A549 (cell line): ENCODE measurements around the gene GRAP2. TPM values are rescaled to one million over a fixed set of nuclear protein-coding genes. Genes with fewer than 3 reads are reported as not detected.
"Not testable (repeated sequence)": the region's sequence is repeated elsewhere in the genome, so short reads cannot be mapped to it uniquely, and the experiment has no call there.

Source experiments
- ATAC-seq, 2 experiments: fragments of 200-7000 bp in 1 of 2; fragments of >200 bp in 1 of 2; cut with Nextera tagmentation in 1 of 2; cut with Tn5 transposase in 1 of 2; 3 replicates each; pipeline versions ENCODE4 v1.8.0 to v1.9.1; 2018 to 2020; ENCODE audit warnings: mild to moderate bottlenecking in 1 of 2, moderate library complexity in 1 of 2
- CTCF ChIA-PET: fragments of 300-600 bp; sonication (Branson Sonifier 250); formaldehyde crosslinking; extraction: SDS; loops from one replicate; lab custom pipeline; 2021; ENCODE audit warnings: antibody characterized with exemption, inconsistent platforms; lab: Yijun Ruan, JAX
- POLR2A ChIA-PET: fragments of 350-600 bp; formaldehyde crosslinking; extraction: SDS; loops from one replicate; lab custom pipeline; 2021; ENCODE audit warnings: antibody characterized with exemption, inconsistent platforms; lab: Yijun Ruan, JAX
- DNase-seq, 2 experiments: peaks; one replicate each; pipeline versions ENCODE4 v3.0.0 to v3.0.0-alpha.2; 2011 to 2016; ENCODE audit warnings: low read depth in 1 of 2, low spot score in 1 of 2
- FAIRE-seq: peaks from 2 replicates; lab custom pipeline; 2011; peaks lifted over from hg19 to GRCh38; lab: Jason Lieb, UNC
- H3K27ac ChIP-seq, 2 experiments: fragments of >200 bp; sonication (Bioruptor Twin); formaldehyde crosslinking; 3 replicates each; pipeline ENCODE4 v1.5.1; 2016 to 2017
- H3K4me1 ChIP-seq: fragments of >200 bp; sonication (Bioruptor Twin); formaldehyde crosslinking; 3 replicates; pipeline ENCODE4 v1.6.1; 2016
- H3K4me2 ChIP-seq: fragments of >200 bp; sonication (Bioruptor Twin); formaldehyde crosslinking; 3 replicates; pipeline ENCODE4 v1.6.1; 2016
- H3K4me3 ChIP-seq: fragments of >200 bp; sonication (Bioruptor Twin); formaldehyde crosslinking; 3 replicates; pipeline ENCODE4 v1.5.1; 2016
- H3K9me3 ChIP-seq: fragments of >200 bp; sonication (Bioruptor Twin); formaldehyde crosslinking; 3 replicates; pipeline ENCODE4 v1.6.1; 2016
- CEBPB ChIP-seq, 2 experiments: fragments of >200 bp in 1 of 2; sonication (Bioruptor Twin) in 1 of 2; formaldehyde crosslinking in 1 of 2; IDR thresholded peaks; 2 replicates each; pipeline ENCODE4 v1.6.1; 2012 to 2016
- CHD2 ChIP-seq: fragments of 150-350 bp; IDR thresholded peaks from 2 replicates; pipeline ENCODE4 v1.6.1; 2014; ENCODE audit warnings: low read length; ENCODE audit not compliant: partially characterized antibody
- EHF ChIP-seq: fragments of 250-450 bp; sonication (Bioruptor Pico); IDR thresholded peaks from 2 replicates; pipeline ENCODE4 v1.5.0; 2020; ENCODE audit warnings: mild to moderate bottlenecking
- EHMT2 ChIP-seq: fragments of 200-600 bp; sonication (generic); IDR thresholded peaks from 2 replicates; pipeline ENCODE4 v1.6.1; 2016; ENCODE audit warnings: antibody characterized with exemption, low read depth, mild to moderate bottlenecking, moderate library complexity
- HEYL ChIP-seq: fragments of 250-450 bp; sonication (Bioruptor Pico); IDR thresholded peaks from 2 replicates; pipeline ENCODE4 v1.8.0; 2021; ENCODE audit warnings: mild to moderate bottlenecking, moderate library complexity
- HOXA7 ChIP-seq: fragments of 250-450 bp; sonication (Bioruptor Pico); IDR thresholded peaks from 2 replicates; pipeline ENCODE4 v1.5.0; 2020; ENCODE audit warnings: mild to moderate bottlenecking, moderate library complexity
- MAZ ChIP-seq: fragments of 150-350 bp; IDR thresholded peaks from 2 replicates; pipeline ENCODE4 v1.6.1; 2014; ENCODE audit warnings: antibody characterized with exemption, low read depth, low read length, borderline replicate concordance
- NPAS2 ChIP-seq: fragments of 250-450 bp; sonication (Bioruptor Pico); IDR thresholded peaks from 2 replicates; pipeline ENCODE4 v1.8.0; 2022; ENCODE audit warnings: mild to moderate bottlenecking, moderate library complexity, borderline replicate concordance
- POLR2A ChIP-seq: IDR thresholded peaks from 2 replicates; pipeline ENCODE4 v1.6.1; 2012; ENCODE audit warnings: mild to moderate bottlenecking, low read length
- RAD21 ChIP-seq, 2 experiments: fragments of >200 bp in 1 of 2; sonication (Bioruptor Twin) in 1 of 2; formaldehyde crosslinking in 1 of 2; IDR thresholded peaks in 1 of 2; conservative IDR thresholded peaks in 1 of 2; 2 replicates in 1 of 2; 3 replicates in 1 of 2; pipeline ENCODE4 v1.6.1; 2012 to 2018; ENCODE audit warnings: inconsistent platforms in 1 of 2
- RNF2 ChIP-seq: fragments of 200-600 bp; sonication (generic); IDR thresholded peaks from 2 replicates; pipeline ENCODE4 v1.6.1; 2016; ENCODE audit warnings: low read depth, mild to moderate bottlenecking, antibody characterized with exemption, moderate library complexity, borderline replicate concordance
- SMC3 ChIP-seq: fragments of >200 bp; sonication (Bioruptor Twin); formaldehyde crosslinking; IDR thresholded peaks from 3 replicates; pipeline ENCODE4 v1.6.1; 2018; ENCODE audit warnings: inconsistent platforms
- SREBF2 ChIP-seq: fragments of 450-650 bp; IDR thresholded peaks from 2 replicates; pipeline ENCODE4 v1.6.1; 2014; ENCODE audit warnings: mild to moderate bottlenecking, moderate library complexity
- ZC3H11A ChIP-seq: fragments of 450-650 bp; IDR thresholded peaks from 2 replicates; pipeline ENCODE4 v1.6.1; 2014; ENCODE audit warnings: antibody characterized with exemption, mild to moderate bottlenecking
- ZFP36 ChIP-seq: fragments of 450-650 bp; IDR thresholded peaks from 2 replicates; pipeline ENCODE4 v1.6.1; 2014; ENCODE audit warnings: borderline replicate concordance; ENCODE audit not compliant: partially characterized antibody
- ZSCAN20 ChIP-seq: fragments of 250-450 bp; sonication (Bioruptor Pico); IDR thresholded peaks from 2 replicates; pipeline ENCODE4 v1.8.0; 2022; ENCODE audit warnings: mild to moderate bottlenecking, moderate library complexity
- WGBS: methylation state at CpG from one replicate; pipeline ENCODE4 v1.1.6; 2017; ENCODE audit errors: missing lambda C conversion rate; 5-methylcytosine and 5-hydroxymethylcytosine counted together
- polyA plus RNA-seq, 4 experiments: library from polyadenylated mRNA; depleted of rRNA in 3 of 4; stranded (reverse); fragments of >200 nt; fragmentation: RNase III in 1 of 4; extraction: RNeasy Plus Mini Kit Qiagen cat#74134 plus additional on column Dnase treatment in 1 of 4; gene quantifications; 2 replicates in 3 of 4; 3 replicates in 1 of 4; pipeline ENCODE4 v1.2.3, GENCODE V29; 2011 to 2017
- TF ChIP-seq, protein P1 (sequence below): IDR thresholded peaks from 2 replicates; pipeline ENCODE4 v1.6.1; 2012
- TF ChIP-seq, protein P2 (sequence below): IDR thresholded peaks from 2 replicates; pipeline ENCODE4 v1.6.1; 2012
- TF ChIP-seq, protein P3 (sequence below): fragments of 250-450 bp; sonication (Bioruptor Pico); IDR thresholded peaks from 2 replicates; pipeline ENCODE4 v1.5.0; 2020; ENCODE audit warnings: low read depth, mild to moderate bottlenecking, moderate library complexity
- TF ChIP-seq, protein P4 (sequence below): fragments of 150-350 bp; IDR thresholded peaks from 2 replicates; pipeline ENCODE4 v1.6.1; 2014; ENCODE audit warnings: low read depth, mild to moderate bottlenecking, low read length
- TF ChIP-seq, protein P5 (sequence below): fragments of >200 bp; sonication (Bioruptor Twin); formaldehyde crosslinking; IDR thresholded peaks from 2 replicates; pipeline ENCODE4 v1.6.1; 2016
- TF ChIP-seq, protein P6 (sequence below): fragments of >200 bp; sonication (Bioruptor Twin); formaldehyde crosslinking; IDR thresholded peaks from 3 replicates; pipeline ENCODE4 v1.6.1; 2016

GRAP2 gene
- polyA plus RNA-seq, 2 of the 4 experiments (the other 2 are of a cell fraction): not detected

DNA sequence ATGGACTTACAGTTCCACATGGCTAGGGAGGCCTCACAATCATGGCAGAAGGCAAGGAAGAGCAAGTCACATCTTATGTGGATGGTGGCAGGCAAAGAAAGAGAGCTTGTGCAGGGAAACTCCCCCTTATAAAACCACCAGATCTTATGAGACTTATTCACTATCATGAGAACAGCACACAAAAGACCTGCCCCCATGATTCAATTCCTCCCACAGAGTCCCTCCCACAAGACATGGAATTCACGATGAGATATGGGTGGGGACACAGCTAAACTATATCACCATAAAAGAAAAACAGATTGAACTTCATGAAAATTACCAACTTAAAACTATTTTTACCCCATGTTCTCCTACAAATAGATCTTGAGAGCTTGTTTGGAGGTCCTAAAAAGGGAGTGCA lies 26.9 kb upstream of the GRAP2 start:
- no peak for FAIRE-seq
- CTCF ChIA-PET: interaction anchor here (1.3 kb wide), 1 partner anchor 314 kb away, joined by 4 read pairs; no protein-coding TSS in a partner anchor
- H3K4me3 ChIP-seq: no peak overlapping the region

DNA sequence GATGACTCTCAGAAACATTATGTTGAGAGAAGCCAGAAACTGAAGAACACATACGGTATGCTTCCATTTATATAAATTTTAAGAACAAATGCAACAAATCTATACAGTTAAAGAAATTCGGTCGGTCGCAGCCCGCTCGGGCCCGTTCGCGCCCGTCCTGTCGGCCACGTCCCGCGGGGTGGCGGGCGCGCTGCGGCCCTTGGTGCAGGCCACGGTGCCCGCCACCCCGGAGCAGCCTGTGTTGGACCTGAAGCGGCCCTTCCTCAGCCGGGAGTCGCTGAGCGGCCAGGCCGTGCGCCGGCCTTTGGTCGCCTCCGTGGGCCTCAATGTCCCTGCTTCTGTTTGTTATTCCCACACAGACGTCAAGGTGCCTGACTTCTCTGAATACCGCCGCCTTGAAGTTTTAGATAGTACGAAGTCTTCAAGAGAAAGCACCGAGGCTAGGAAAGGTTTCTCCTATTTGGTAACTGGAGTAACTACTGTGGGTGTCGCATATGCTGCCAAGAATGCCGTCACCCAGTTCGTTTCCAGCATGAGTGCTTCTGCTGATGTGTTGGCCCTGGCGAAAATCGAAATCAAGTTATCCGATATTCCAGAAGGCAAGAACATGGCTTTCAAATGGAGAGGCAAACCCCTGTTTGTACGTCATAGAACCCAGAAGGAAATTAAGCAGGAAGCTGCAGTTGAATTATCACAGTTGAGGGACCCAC lies 25.6 kb upstream of the GRAP2 start:
- peak in 1 of 2 experiments; percentile 94; a peak in 3 of 6 replicates for ATAC-seq
- CTCF ChIA-PET: interaction anchor here (1.0 kb wide), 1 partner anchor 340 kb away, joined by 3 read pairs; no protein-coding TSS in a partner anchor
- WGBS: 76% methylated on average over 26 of the region's 42 CpGs
- H3K27ac ChIP-seq, FAIRE-seq, POLR2A ChIA-PET, H3K4me3 ChIP-seq, DNase-seq, H3K4me2 ChIP-seq, H3K9me3 ChIP-seq, H3K4me1 ChIP-seq: not testable (repeated sequence)

More for the DNA sequence above, 26.9 kb upstream of the GRAP2 start:
- no peak overlapping the region for H3K4me2 ChIP-seq
- ATAC-seq (no peak), DNase-seq (no peak)
- WGBS: 18% methylated on average over 1 of the region's 1 CpG
- H3K9me3 ChIP-seq: no peaks in the 10 kb centered on the region
- TF ChIP-seq, protein P1, sequence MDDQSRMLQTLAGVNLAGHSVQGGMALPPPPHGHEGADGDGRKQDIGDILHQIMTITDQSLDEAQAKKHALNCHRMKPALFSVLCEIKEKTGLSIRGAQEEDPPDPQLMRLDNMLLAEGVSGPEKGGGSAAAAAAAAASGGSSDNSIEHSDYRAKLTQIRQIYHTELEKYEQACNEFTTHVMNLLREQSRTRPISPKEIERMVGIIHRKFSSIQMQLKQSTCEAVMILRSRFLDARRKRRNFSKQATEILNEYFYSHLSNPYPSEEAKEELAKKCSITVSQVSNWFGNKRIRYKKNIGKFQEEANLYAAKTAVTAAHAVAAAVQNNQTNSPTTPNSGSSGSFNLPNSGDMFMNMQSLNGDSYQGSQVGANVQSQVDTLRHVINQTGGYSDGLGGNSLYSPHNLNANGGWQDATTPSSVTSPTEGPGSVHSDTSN: no peak
- TF ChIP-seq, protein P2, sequence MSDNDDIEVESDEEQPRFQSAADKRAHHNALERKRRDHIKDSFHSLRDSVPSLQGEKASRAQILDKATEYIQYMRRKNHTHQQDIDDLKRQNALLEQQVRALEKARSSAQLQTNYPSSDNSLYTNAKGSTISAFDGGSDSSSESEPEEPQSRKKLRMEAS: no peak
- TF ChIP-seq ZC3H11A (no peak), SREBF2 (no peak), MAZ (no peak), EHMT2 (no peak), SMC3 (no peak), RAD21 (conservative IDR thresholded peaks at IDR 0.05 in 1 of 2, IDR thresholded peaks at IDR 0.05 in 1 of 2) (no peak), ZFP36 (no peak), HEYL (no peak), HOXA7 (no peak), ZSCAN20 (no peak)
- TF ChIP-seq, protein P3, sequence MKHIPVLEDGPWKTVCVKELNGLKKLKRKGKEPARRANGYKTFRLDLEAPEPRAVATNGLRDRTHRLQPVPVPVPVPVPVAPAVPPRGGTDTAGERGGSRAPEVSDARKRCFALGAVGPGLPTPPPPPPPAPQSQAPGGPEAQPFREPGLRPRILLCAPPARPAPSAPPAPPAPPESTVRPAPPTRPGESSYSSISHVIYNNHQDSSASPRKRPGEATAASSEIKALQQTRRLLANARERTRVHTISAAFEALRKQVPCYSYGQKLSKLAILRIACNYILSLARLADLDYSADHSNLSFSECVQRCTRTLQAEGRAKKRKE (CRISPR knock-in tag): no peak
- TF ChIP-seq, protein P4, sequence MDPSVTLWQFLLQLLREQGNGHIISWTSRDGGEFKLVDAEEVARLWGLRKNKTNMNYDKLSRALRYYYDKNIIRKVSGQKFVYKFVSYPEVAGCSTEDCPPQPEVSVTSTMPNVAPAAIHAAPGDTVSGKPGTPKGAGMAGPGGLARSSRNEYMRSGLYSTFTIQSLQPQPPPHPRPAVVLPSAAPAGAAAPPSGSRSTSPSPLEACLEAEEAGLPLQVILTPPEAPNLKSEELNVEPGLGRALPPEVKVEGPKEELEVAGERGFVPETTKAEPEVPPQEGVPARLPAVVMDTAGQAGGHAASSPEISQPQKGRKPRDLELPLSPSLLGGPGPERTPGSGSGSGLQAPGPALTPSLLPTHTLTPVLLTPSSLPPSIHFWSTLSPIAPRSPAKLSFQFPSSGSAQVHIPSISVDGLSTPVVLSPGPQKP: no peak
- POLR2A ChIA-PET: no interaction called here
- H3K4me1 ChIP-seq: no peaks in the 10 kb centered on the region
- H3K27ac ChIP-seq: no peak overlapping the region

DNA sequence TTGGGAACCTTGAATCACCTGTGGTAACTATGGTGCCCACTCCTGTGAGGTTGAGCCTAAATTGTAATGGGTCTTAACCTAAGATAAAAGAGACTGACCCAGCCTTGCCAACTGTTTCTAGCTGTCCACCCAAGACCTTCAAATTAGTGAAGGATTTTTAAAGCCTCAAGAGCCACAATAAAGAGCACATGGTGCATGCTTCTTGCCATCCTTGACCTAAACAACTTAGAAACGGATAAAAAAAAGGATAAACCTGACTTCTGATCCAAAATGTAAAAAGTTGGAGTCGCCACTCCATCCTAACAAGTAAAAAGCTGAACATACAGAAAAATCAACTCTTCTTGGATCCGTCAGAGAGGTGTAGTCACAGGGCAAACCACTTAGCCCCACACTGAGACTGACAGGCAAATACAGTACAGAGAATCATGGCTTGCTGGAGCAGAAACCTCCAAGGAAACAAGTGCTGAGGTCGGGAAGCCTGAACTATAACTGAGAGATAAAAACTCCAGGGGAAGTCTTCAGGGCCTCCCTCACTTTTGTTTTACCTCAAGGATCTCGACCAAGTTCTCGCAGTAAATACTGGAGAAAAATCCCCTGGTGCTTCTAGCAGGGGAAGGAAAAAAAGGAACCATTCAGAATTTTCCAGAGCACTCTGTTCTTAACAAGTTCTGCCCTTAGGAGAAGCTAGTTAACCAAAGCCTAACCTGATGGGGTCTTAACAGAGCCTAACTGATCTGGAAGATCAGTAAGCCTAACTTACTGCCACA lies 23.6 kb upstream of the GRAP2 start:
- H3K27ac ChIP-seq: no peak overlapping the region
- CTCF ChIA-PET: no interaction called here
- H3K4me1 ChIP-seq: no peaks in the 10 kb centered on the region
- no peaks in the 10 kb centered on the region for H3K9me3 ChIP-seq
- H3K4me2 ChIP-seq: no peak overlapping the region
- FAIRE-seq (no peak), DNase-seq (no peak)
- H3K4me3 ChIP-seq: no peak overlapping the region
- WGBS: 19% methylated on average over 6 of the region's 6 CpGs
- TF ChIP-seq RNF2 (no peak), ZC3H11A (no peak), NPAS2 (no peak), POLR2A (no peak), CHD2 (no peak), CEBPB (IDR thresholded peaks at IDR 0.05) (no peak), HOXA7 (no peak), RAD21 (conservative IDR thresholded peaks at IDR 0.05 in 1 of 2, IDR thresholded peaks at IDR 0.05 in 1 of 2) (no peak), EHF (no peak)
- TF ChIP-seq, protein P5, sequence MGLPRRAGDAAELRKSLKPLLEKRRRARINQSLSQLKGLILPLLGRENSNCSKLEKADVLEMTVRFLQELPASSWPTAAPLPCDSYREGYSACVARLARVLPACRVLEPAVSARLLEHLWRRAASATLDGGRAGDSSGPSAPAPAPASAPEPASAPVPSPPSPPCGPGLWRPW: no peak
- TF ChIP-seq, protein P6, sequence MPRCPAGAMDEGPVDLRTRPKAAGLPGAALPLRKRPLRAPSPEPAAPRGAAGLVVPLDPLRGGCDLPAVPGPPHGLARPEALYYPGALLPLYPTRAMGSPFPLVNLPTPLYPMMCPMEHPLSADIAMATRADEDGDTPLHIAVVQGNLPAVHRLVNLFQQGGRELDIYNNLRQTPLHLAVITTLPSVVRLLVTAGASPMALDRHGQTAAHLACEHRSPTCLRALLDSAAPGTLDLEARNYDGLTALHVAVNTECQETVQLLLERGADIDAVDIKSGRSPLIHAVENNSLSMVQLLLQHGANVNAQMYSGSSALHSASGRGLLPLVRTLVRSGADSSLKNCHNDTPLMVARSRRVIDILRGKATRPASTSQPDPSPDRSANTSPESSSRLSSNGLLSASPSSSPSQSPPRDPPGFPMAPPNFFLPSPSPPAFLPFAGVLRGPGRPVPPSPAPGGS: no peak
- TF ChIP-seq, all 56 proteins: peak for 0
- POLR2A ChIA-PET: no interaction called here
- ATAC-seq: no peak
